ENCODE data around the gene KCNAB2. TPM values are rescaled to one million over a fixed set of nuclear protein-coding genes. Genes with fewer than 3 reads are reported as not detected.

The KCNAB2 gene
- total RNA-seq, 6 experiments from 2014 or later: 4.4 to 14.8 (median 6.9) TPM

DNA sequence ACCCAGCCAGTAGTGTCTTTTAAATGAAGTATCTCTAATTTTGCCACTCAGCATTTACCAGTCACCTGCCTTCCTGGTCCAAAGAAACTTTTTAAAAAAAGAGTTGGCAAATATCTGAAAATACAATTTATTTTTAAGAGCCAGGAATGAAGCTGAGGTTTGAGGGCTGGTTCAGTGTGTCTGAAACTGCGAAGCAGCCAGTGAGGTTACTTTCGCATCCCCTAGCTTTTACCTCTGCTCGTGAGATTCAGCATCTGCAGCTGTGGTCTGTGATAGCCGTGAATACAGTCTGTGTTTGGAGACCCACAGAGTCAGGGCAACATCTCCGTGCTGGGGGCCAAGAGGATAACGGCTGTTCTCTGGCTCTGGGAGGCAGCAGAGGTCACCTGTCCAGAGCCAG, 21.3 kb upstream of the KCNAB2 start:
- no peak for TF ChIP-seq POLR2A (IDR thresholded peaks at IDR 0.05)
- TF ChIP-seq, protein P1, sequence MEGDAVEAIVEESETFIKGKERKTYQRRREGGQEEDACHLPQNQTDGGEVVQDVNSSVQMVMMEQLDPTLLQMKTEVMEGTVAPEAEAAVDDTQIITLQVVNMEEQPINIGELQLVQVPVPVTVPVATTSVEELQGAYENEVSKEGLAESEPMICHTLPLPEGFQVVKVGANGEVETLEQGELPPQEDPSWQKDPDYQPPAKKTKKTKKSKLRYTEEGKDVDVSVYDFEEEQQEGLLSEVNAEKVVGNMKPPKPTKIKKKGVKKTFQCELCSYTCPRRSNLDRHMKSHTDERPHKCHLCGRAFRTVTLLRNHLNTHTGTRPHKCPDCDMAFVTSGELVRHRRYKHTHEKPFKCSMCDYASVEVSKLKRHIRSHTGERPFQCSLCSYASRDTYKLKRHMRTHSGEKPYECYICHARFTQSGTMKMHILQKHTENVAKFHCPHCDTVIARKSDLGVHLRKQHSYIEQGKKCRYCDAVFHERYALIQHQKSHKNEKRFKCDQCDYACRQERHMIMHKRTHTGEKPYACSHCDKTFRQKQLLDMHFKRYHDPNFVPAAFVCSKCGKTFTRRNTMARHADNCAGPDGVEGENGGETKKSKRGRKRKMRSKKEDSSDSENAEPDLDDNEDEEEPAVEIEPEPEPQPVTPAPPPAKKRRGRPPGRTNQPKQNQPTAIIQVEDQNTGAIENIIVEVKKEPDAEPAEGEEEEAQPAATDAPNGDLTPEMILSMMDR (IDR thresholded peaks at IDR 0.05): no peak
- Histone ChIP-seq H3K36me3 (no peaks in the 10 kb centered on the region), H3K9me3 (no peaks in the 10 kb centered on the region), H3K4me1 (no peaks in the 10 kb centered on the region), H3K27ac (no peak overlapping the region), H3K27me3 (no peaks in the 10 kb centered on the region), H3K4me3 (no peak overlapping the region)
- DNase-seq (no peak), ATAC-seq (no peak)
- intact Hi-C loops (cut with DNase I): no loop called here
- WGBS (ENCODE audit: insufficient coverage, low coverage, low lambda C conversion rate, missing lambda C conversion rate): 76% methylated on average over 4 of the region's 6 CpGs

DNA sequence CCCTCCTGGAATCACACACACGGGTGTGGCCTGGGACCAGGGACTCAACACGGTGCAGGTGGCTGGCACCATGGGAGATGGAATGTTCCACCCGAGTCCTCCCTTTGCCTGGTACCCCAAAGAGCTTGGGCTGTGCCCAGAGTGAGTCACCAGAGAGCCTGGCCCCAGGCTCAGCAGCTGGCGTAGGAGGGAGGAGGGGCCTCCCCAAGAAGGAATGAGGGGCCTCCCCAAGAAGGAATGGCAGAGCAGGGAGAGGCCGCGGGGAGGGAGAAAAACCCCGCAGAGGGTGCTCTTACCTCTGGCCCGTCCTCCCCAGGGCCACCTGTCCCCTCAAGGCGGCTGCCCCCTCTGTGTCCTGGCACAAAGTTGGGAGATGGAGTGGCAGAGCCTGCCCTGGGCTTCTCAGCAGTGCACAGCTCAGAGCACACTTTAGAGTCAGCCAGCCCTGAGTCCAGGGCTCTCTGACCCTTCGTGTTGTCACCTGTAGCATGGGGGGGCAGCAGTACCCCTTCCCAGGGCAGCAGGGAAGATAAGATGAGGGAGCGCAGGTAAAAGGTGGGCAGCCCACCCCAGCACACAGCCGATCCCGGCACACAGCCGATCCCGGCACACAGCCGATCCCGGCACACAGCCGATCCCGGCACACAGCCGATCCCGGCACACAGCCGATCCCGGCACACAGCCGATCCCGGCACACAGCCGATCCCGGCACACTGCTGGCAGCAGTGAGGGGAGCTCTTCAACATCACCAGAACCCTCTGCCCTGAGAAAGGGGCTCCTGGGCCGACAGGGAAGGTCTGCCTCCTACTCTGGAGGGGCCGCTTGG, 20.2 kb upstream of the KCNAB2 start:
- Histone ChIP-seq H3K4me1 (no peaks in the 10 kb centered on the region), H3K9me3 (no peaks in the 10 kb centered on the region), H3K36me3 (no peaks in the 10 kb centered on the region), H3K27ac (peak overlapping the region in 2 of 3 donors; percentile 47 to 53), H3K27me3 (no peaks in the 10 kb centered on the region), H3K4me3 (peak overlapping the region; percentile 2 to 36 (median 34))
- 45% methylated on average over 5 of the region's 29 CpGs for WGBS (ENCODE audit: insufficient coverage, low coverage, low lambda C conversion rate, missing lambda C conversion rate)
- TF ChIP-seq, protein P1 (IDR thresholded peaks at IDR 0.05): no peak
- no peak for TF ChIP-seq POLR2A (IDR thresholded peaks at IDR 0.05)
- ATAC-seq: peak in 2 of 4 donors; percentile 2 to 14
- intact Hi-C loops (cut with DNase I): no loop called here
- DNase-seq: no peak

DNA sequence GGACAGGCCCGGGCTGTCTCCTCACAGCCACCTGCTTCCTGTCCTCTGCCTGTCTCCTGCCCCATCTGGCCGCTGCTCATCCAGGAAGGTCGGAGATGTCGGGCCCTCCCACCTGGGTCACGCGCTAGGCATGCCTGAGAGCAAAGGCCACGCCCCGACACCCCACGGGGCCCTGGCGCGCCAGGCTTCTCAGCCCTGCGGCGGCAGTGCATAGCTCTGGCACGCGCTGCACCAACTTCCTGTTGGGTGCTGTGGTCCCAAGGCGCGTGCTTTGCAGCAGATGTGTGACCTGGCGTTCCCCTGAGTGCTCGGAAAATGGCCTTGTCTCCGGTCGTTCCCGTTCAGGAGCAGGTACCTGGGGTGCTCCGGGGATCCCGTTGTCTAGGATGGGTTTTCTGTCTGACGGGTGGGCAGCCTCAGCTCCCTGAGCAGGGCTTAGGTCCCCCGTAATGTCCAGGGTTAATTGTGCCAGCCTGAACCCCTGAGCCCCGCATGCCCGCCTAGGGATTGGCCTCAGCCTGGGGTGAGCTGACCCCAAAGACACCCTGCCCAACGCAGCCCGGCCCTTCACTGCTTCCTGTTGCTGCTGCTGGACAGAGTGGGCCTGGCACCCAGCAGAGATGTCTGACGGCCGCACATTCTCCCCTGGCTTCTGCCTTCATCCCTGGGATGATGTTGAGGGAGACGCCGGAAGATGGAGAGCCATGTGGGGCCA, 19.4 kb upstream of the KCNAB2 start:
- intact Hi-C loops (cut with DNase I): no loop called here
- peak; percentile 84 to 88 (median 87) for ATAC-seq
- 21% methylated on average over 8 of the region's 34 CpGs for WGBS (ENCODE audit: insufficient coverage, low coverage, low lambda C conversion rate, missing lambda C conversion rate)
- Histone ChIP-seq H3K27me3 (no peaks in the 10 kb centered on the region), H3K36me3 (no peaks in the 10 kb centered on the region), H3K9me3 (no peaks in the 10 kb centered on the region), H3K27ac (peak overlapping the region; percentile 47 to 63 (median 53)), H3K4me3 (peak overlapping the region; percentile 2 to 36 (median 34)), H3K4me1 (no peaks in the 10 kb centered on the region)
- TF ChIP-seq POLR2A (IDR thresholded peaks at IDR 0.05): peak; percentile 63
- TF ChIP-seq, protein P1 (IDR thresholded peaks at IDR 0.05): no peak
- DNase-seq: peak; percentile 81 to 92 (median 89)

DNA sequence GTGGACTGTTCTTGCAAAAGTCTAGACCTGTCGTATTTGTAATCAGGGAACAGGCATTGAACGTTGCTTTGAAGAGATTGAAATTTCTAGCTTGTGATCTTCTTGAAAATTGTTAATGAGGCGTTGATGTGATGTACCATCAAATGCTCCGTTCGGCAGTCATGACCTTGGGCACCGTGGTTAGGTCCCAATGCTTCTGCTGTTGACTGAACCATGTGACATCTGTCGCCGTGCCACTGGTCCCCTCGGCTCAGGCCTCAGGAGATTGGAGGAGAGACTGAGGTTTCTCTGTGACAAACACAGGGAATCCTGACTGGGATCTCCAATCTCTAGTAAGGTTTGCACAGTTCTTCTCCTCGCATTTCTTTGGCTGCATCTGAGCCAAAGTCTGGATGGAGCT, 18.1 kb upstream of the KCNAB2 start:
- peak overlapping the region in 2 of 3 donors; percentile 18 to 36 for H3K4me3 ChIP-seq
- H3K27me3 ChIP-seq: no peaks in the 10 kb centered on the region
- H3K36me3 ChIP-seq: no peaks in the 10 kb centered on the region
- intact Hi-C loops (cut with DNase I): no loop called here
- TF ChIP-seq, protein P1 (IDR thresholded peaks at IDR 0.05): no peak
- TF ChIP-seq POLR2A (IDR thresholded peaks at IDR 0.05): no peak
- DNase-seq (no peak), ATAC-seq (peak in 2 of 4 donors; percentile 7 to 34)
- H3K9me3 ChIP-seq: no peaks in the 10 kb centered on the region
- no peaks in the 10 kb centered on the region for H3K4me1 ChIP-seq
- WGBS (ENCODE audit: insufficient coverage, low coverage, low lambda C conversion rate, missing lambda C conversion rate): 37% methylated on average over 9 of the region's 10 CpGs
- peak overlapping the region in 1 of 3 donors; percentile 51 for H3K27ac ChIP-seq

Data from right lobe of liver (tissue), 6 donors.